Measurements from ENCODE around the gene SNX33. TPM values are rescaled to one million over a fixed set of nuclear protein-coding genes. Genes with fewer than 3 reads are reported as not detected.
A peak's percentile ranks its signal among the peaks of the same experiment; 100 is the strongest.

SNX33 gene
- total RNA-seq, 1 experiment from 2014 or later = 8.3 TPM

DNA sequence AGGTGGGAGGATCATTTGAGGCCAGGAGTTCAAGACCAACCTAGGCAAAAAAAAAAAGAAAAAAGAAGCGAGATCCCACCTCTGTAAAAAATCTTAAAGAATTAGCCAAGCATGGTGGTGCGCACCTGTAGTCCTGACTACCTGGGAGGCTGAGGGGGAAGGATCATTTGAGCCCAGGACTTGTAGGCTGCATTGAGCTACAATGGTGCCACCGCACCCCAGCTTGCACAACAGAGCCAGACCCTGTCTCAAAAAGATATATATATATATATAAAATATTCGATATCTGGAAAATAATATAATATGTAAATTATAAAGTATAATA lies 6.6 kb upstream of the SNX33 start:
- Histone ChIP-seq H3K27me3 (ENCODE audit: insufficient read depth, low read length) (no peaks in the 10 kb centered on the region), H3K27ac (ENCODE audit: low read depth, low read length) (peak overlapping the region; percentile 97), H3K36me3 (ENCODE audit: control insufficient read depth in 1 of 2, insufficient read depth in 2 of 2, low read length in 2 of 2) (0 out of 4 replicates have a peak, but pooled peaks cover 0 to 5% of the 10 kb centered on the region in 2 experiments), H2AFZ (ENCODE audit: low read depth, low read length, poor library complexity, severe bottlenecking) (no peak overlapping the region), H3K9ac (ENCODE audit: low read length) (peak overlapping the region; percentile 98), H3K4me2 (ENCODE audit: low read length) (peak overlapping the region; percentile 98), H3K4me3 (replicated peaks in 1 of 2; ENCODE audit: low read depth in 1 of 2, low read length in 2 of 2) (peak overlapping the region; percentile 95 to 97), H3K79me2 (ENCODE audit: insufficient read depth, low read length) (peaks cover 33% of the 10 kb centered on the region), H3K4me1 (ENCODE audit: control insufficient read depth in 1 of 2, insufficient read depth in 2 of 2, low read length in 2 of 2) (peaks cover 12 to 45% of the 10 kb centered on the region in 2 experiments), H4K20me1 (ENCODE audit: insufficient read depth) (peaks cover 15% of the 10 kb centered on the region; the same call in 1 of the 2 replicates), H3K9me3 (ENCODE audit: control insufficient read depth in 1 of 2, insufficient read depth in 1 of 2, low read depth in 1 of 2, low read length in 2 of 2) (no peaks in the 10 kb centered on the region), H3K9me2 (ENCODE audit: insufficient read depth) (no peaks in the 10 kb centered on the region)
- ATAC-seq (no peak), DNase-seq (ENCODE audit: low read depth, low spot score) (no peak)
- POLR2A ChIA-PET = interaction anchor here (1.1 to 5.1 kb wide), 6 partner anchors 14 to 734 kb away, joined by 3 to 35 read pairs (median 8); partner anchors contain the start of genes COX5A, FAM219B, SIN3A and SNUPN
- CTCF ChIA-PET = interaction anchor here (1.4 to 2.2 kb wide), 6 partner anchors 13 to 273 kb away, joined by 3 to 21 read pairs (median 6); partner anchors contain the start of genes MAN2C1 and SNUPN
- TF ChIP-seq EGR1 (IDR thresholded peaks at IDR 0.05; ENCODE audit: low read depth) (no peak), SIN3A (IDR thresholded peaks at IDR 0.05; ENCODE audit: low read depth) (no peak), EZH2phosphoT487 (IDR thresholded peaks at IDR 0.05; ENCODE audit: borderline replicate concordance) (no peak), RAD21 (IDR thresholded peaks at IDR 0.05; ENCODE audit: low read depth) (no peak), SP1 (IDR thresholded peaks at IDR 0.05; ENCODE audit: low read depth) (no peak), POLR2A (IDR thresholded peaks at IDR 0.05; ENCODE audit: borderline replicate concordance, extremely low read depth, insufficient read depth, insufficient read length) (no peak), ZNF274 (IDR thresholded peaks at IDR 0.05; ENCODE audit: low read depth, low read length) (no peak), YY1 (IDR thresholded peaks at IDR 0.05; ENCODE audit: extremely low read depth, insufficient replicate concordance, low read depth, low read length) (no peak)
- TF ChIP-seq, protein P1, sequence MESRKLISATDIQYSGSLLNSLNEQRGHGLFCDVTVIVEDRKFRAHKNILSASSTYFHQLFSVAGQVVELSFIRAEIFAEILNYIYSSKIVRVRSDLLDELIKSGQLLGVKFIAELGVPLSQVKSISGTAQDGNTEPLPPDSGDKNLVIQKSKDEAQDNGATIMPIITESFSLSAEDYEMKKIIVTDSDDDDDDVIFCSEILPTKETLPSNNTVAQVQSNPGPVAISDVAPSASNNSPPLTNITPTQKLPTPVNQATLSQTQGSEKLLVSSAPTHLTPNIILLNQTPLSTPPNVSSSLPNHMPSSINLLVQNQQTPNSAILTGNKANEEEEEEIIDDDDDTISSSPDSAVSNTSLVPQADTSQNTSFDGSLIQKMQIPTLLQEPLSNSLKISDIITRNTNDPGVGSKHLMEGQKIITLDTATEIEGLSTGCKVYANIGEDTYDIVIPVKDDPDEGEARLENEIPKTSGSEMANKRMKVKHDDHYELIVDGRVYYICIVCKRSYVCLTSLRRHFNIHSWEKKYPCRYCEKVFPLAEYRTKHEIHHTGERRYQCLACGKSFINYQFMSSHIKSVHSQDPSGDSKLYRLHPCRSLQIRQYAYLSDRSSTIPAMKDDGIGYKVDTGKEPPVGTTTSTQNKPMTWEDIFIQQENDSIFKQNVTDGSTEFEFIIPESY (IDR thresholded peaks at IDR 0.05; ENCODE audit: extremely low read depth, insufficient replicate concordance, low read length) = no peak
- TF ChIP-seq, protein P2, sequence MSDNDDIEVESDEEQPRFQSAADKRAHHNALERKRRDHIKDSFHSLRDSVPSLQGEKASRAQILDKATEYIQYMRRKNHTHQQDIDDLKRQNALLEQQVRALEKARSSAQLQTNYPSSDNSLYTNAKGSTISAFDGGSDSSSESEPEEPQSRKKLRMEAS (IDR thresholded peaks at IDR 0.05) = no peak
- TF ChIP-seq, protein P3, sequence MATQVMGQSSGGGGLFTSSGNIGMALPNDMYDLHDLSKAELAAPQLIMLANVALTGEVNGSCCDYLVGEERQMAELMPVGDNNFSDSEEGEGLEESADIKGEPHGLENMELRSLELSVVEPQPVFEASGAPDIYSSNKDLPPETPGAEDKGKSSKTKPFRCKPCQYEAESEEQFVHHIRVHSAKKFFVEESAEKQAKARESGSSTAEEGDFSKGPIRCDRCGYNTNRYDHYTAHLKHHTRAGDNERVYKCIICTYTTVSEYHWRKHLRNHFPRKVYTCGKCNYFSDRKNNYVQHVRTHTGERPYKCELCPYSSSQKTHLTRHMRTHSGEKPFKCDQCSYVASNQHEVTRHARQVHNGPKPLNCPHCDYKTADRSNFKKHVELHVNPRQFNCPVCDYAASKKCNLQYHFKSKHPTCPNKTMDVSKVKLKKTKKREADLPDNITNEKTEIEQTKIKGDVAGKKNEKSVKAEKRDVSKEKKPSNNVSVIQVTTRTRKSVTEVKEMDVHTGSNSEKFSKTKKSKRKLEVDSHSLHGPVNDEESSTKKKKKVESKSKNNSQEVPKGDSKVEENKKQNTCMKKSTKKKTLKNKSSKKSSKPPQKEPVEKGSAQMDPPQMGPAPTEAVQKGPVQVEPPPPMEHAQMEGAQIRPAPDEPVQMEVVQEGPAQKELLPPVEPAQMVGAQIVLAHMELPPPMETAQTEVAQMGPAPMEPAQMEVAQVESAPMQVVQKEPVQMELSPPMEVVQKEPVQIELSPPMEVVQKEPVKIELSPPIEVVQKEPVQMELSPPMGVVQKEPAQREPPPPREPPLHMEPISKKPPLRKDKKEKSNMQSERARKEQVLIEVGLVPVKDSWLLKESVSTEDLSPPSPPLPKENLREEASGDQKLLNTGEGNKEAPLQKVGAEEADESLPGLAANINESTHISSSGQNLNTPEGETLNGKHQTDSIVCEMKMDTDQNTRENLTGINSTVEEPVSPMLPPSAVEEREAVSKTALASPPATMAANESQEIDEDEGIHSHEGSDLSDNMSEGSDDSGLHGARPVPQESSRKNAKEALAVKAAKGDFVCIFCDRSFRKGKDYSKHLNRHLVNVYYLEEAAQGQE (IDR thresholded peaks at IDR 0.05; ENCODE audit: low read depth) = no peak
- TF ChIP-seq, protein P4, sequence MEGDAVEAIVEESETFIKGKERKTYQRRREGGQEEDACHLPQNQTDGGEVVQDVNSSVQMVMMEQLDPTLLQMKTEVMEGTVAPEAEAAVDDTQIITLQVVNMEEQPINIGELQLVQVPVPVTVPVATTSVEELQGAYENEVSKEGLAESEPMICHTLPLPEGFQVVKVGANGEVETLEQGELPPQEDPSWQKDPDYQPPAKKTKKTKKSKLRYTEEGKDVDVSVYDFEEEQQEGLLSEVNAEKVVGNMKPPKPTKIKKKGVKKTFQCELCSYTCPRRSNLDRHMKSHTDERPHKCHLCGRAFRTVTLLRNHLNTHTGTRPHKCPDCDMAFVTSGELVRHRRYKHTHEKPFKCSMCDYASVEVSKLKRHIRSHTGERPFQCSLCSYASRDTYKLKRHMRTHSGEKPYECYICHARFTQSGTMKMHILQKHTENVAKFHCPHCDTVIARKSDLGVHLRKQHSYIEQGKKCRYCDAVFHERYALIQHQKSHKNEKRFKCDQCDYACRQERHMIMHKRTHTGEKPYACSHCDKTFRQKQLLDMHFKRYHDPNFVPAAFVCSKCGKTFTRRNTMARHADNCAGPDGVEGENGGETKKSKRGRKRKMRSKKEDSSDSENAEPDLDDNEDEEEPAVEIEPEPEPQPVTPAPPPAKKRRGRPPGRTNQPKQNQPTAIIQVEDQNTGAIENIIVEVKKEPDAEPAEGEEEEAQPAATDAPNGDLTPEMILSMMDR (IDR thresholded peaks at IDR 0.05 in 2 of 3, conservative IDR thresholded peaks at IDR 0.05 in 1 of 3; ENCODE audit: borderline replicate concordance in 1 of 3, insufficient read depth in 1 of 3, low read depth in 2 of 3, low read length in 2 of 3) = no peak; a peak in 1 of 6 replicates
- no TSS peak for BruUV-seq (replicated peaks)
- RAD21 ChIA-PET (ENCODE audit: low non-redundant PET in 1 of 2, low total read pairs in 2 of 2, uncharacterized antibody in 2 of 2, unreplicated experiment in 2 of 2) = interaction anchor here in 1 of 2 experiments (1.4 to 2.0 kb wide), 2 partner anchors 32 to 273 kb away, joined by 3 to 8 read pairs; partner anchors contain the start of gene MAN2C1
- intact Hi-C loops (cut with micrococcal nuclease) = loop anchor here (2.0 kb wide), 2 partner anchors 16 to 132 kb away; partner anchors contain the start of gene SNUPN
